NB4 (cell line): ENCODE data around the gene RPRM.
A peak's percentile ranks its signal among the peaks of the same experiment; 100 is the strongest.

Experiments
- CTCF ChIP-seq: IDR thresholded peaks from one replicate; pipeline ENCODE4 v1.5.1; 2012; ENCODE audit warnings: low read depth, low read length
- MYC ChIP-seq: IDR thresholded peaks from 2 replicates; pipeline ENCODE4 v1.6.1; 2011; ENCODE audit warnings: low read depth, low read length

- TF ChIP-seq CTCF: peak; percentile 43
- no peak for TF ChIP-seq MYC
These were observed at the start of gene RPRM for GRCh38 chr2:153478289-153479261.
